CD4-positive, alpha-beta T cell (primary cell): ENCODE data around the gene HS3ST4. TPM values are rescaled to one million over a fixed set of nuclear protein-coding genes. Genes with fewer than 3 reads are reported as not detected.

Source experiments
- ATAC-seq: fragments of 200-7000 bp; cut with Tn5 transposase; one replicate; pipeline ENCODE4 v1.10.0; 2022; ENCODE audit warnings: mild to moderate bottlenecking; ENCODE audit not compliant: poor library complexity
- CTCF ChIA-PET: fragments of 350-600 bp; sonication (Branson Sonifier 250); formaldehyde crosslinking; loops from one replicate; lab custom pipeline; 2021; ENCODE audit warnings: antibody characterized with exemption, inconsistent platforms; lab: Charles Lee
- POLR2A ChIA-PET: fragments of 350-600 bp; sonication (Branson Sonifier 250); formaldehyde crosslinking; loops from one replicate; lab custom pipeline; 2021; ENCODE audit warnings: antibody characterized with exemption, inconsistent platforms; lab: Charles Lee
- DNase-seq, 14 experiments: peaks; one replicate each; pipeline ENCODE4 v3.0.0-alpha.2; 2013 to 2020; ENCODE audit warnings: mixed read lengths in 2 of 14
- H3K27ac ChIP-seq, 2 donors: one replicate each; pipeline versions ENCODE4 v1.5.1 to v1.7.0; 2013; ENCODE audit warnings: low read length in 2 of 2, low read depth in 1 of 2, mild to moderate bottlenecking in 1 of 2
- H3K27me3 ChIP-seq, 2 experiments: 1 replicate in 1 of 2; 2 replicates in 1 of 2; pipeline versions ENCODE4 v1.6.1 to v1.7.0; 2013; ENCODE audit warnings: low read length in 2 of 2, control low read depth in 1 of 2, mild to moderate bottlenecking in 1 of 2, moderate library complexity in 1 of 2; ENCODE audit not compliant: insufficient read depth in 2 of 2, control insufficient read depth in 1 of 2
- H3K36me3 ChIP-seq: one replicate; pipeline ENCODE4 v1.6.1; 2013; ENCODE audit warnings: low read length, control low read depth; ENCODE audit not compliant: insufficient read depth
- H3K4me1 ChIP-seq: one replicate; pipeline ENCODE4 v1.6.1; 2013; ENCODE audit warnings: low read length, control low read depth; ENCODE audit not compliant: insufficient read depth
- H3K4me3 ChIP-seq: one replicate; pipeline ENCODE4 v1.5.1; 2013; ENCODE audit warnings: mild to moderate bottlenecking, low read length, moderate library complexity
- H3K9me3 ChIP-seq, 2 experiments: 1 replicate in 1 of 2; 2 replicates in 1 of 2; pipeline versions ENCODE4 v1.6.1 to v1.7.0; 2013; ENCODE audit warnings: low read length in 2 of 2, mild to moderate bottlenecking in 2 of 2, control low read depth in 1 of 2, moderate library complexity in 1 of 2; ENCODE audit not compliant: control insufficient read depth in 1 of 2, insufficient read depth in 1 of 2
- H3K27ac Mint-ChIP-seq: one replicate; pipeline ENCODE4 v1.8.0; 2020; ENCODE audit warnings: mixed read lengths
- H3K27me3 Mint-ChIP-seq: one replicate; pipeline ENCODE4 v1.8.0; 2021; ENCODE audit warnings: mixed read lengths
- H3K36me3 Mint-ChIP-seq: one replicate; pipeline ENCODE4 v1.8.0; 2021; ENCODE audit warnings: low read depth, mixed read lengths
- H3K4me1 Mint-ChIP-seq: one replicate; pipeline ENCODE4 v1.8.0; 2021; ENCODE audit warnings: low read depth, mixed read lengths
- H3K4me3 Mint-ChIP-seq: one replicate; pipeline ENCODE4 v1.8.0; 2020; ENCODE audit warnings: mild to moderate bottlenecking, mixed read lengths
- H3K9me3 Mint-ChIP-seq: one replicate; pipeline ENCODE4 v1.8.0; 2020; ENCODE audit warnings: mixed read lengths
- CTCF ChIP-seq: fragments of 200-600 bp; IDR thresholded peaks from one replicate; pipeline ENCODE4 v1.8.0; 2022; ENCODE audit warnings: antibody characterized with exemption, mild to moderate bottlenecking
- intact Hi-C, 2 experiments: fragments of 100-400 bp; cut with DNase I in 1 of 2; cut with micrococcal nuclease in 1 of 2; formaldehyde crosslinking; loops; one replicate each; pipeline versions ENCODE4 v1.15.1 to v1.9.0; 2023 to 2025; cut with DNase I, micrococcal nuclease
- total RNA-seq, 174 experiments: library from RNA in 2 of 174; stranded (reverse) in 2 of 174; gene quantifications; one replicate each; pipeline ENCODE4 v1.2.3 and lab custom pipeline; 2021 to 2026

The HS3ST4 gene
- total RNA-seq, 2 experiments from 2014 or later: not detected

- DNase-seq (no peak), ATAC-seq (no peak)
- Histone ChIP-seq H3K36me3 (no peaks in the 10 kb centered on the region), H3K27me3 (peaks cover 0 to 3% of the 10 kb centered on the region in 2 experiments), H3K27ac (no peak overlapping the region), H3K4me3 (no peak overlapping the region), H3K9me3 (peaks cover 4 to 9% of the 10 kb centered on the region in 2 experiments), H3K4me1 (no peaks in the 10 kb centered on the region)
- Mint-ChIP-seq H3K36me3 (no peaks in the 10 kb centered on the region), H3K27me3 (peaks cover 8% of the 10 kb centered on the region), H3K27ac (no peak overlapping the region), H3K4me1 (no peaks in the 10 kb centered on the region), H3K4me3 (no peak overlapping the region), H3K9me3 (peaks cover 23% of the 10 kb centered on the region)
- no peak for TF ChIP-seq CTCF
- CTCF ChIA-PET: no interaction called here
- intact Hi-C loops: no loop called here
- POLR2A ChIA-PET: no interaction called here
Observed at GRCh38 chr16:26016989-26017388, 325.2 kb downstream of the HS3ST4 start.

GRCh38 chr16:26019381-26020242 lies 327.9 kb downstream of the HS3ST4 start:
- no peak for TF ChIP-seq CTCF
- Histone ChIP-seq H3K9me3 (peaks cover 0 to 9% of the 10 kb centered on the region in 2 experiments), H3K36me3 (no peaks in the 10 kb centered on the region), H3K4me3 (no peak overlapping the region), H3K27me3 (peaks cover 0 to 3% of the 10 kb centered on the region in 2 experiments), H3K4me1 (no peaks in the 10 kb centered on the region), H3K27ac (no peak overlapping the region)
- DNase-seq: no peak
- intact Hi-C loops: no loop called here
- no peaks in the 10 kb centered on the region for H3K36me3 Mint-ChIP-seq
- no peaks in the 10 kb centered on the region for H3K4me1 Mint-ChIP-seq
- H3K4me3 Mint-ChIP-seq: no peak overlapping the region
- H3K9me3 Mint-ChIP-seq: peaks cover 18% of the 10 kb centered on the region
- no peak for ATAC-seq
- ChIA-PET POLR2A (no interaction called here), CTCF (no interaction called here)
- peaks cover 8% of the 10 kb centered on the region for H3K27me3 Mint-ChIP-seq
- no peak overlapping the region for H3K27ac Mint-ChIP-seq

GRCh38 chr16:26026709-26027450 lies 335.1 kb downstream of the HS3ST4 start:
- ChIA-PET CTCF (no interaction called here), POLR2A (no interaction called here)
- Histone ChIP-seq H3K4me3 (no peak overlapping the region), H3K36me3 (no peaks in the 10 kb centered on the region), H3K27ac (no peak overlapping the region), H3K4me1 (no peaks in the 10 kb centered on the region), H3K9me3 (peaks cover 0 to 6% of the 10 kb centered on the region in 2 experiments), H3K27me3 (peaks cover 0 to 2% of the 10 kb centered on the region in 2 experiments)
- ATAC-seq: no peak
- H3K36me3 Mint-ChIP-seq: no peaks in the 10 kb centered on the region
- DNase-seq: no peak
- intact Hi-C loops: no loop called here
- no peaks in the 10 kb centered on the region for H3K4me1 Mint-ChIP-seq
- no peak for TF ChIP-seq CTCF
- no peaks in the 10 kb centered on the region for H3K9me3 Mint-ChIP-seq
- no peaks in the 10 kb centered on the region for H3K27me3 Mint-ChIP-seq
- no peak overlapping the region for H3K27ac Mint-ChIP-seq
- no peak overlapping the region for H3K4me3 Mint-ChIP-seq
